Mucosa of descending colon (tissue), 3 donors: Measurements from ENCODE around the gene SMS. TPM values are rescaled to one million over a fixed set of nuclear protein-coding genes. Genes with fewer than 3 reads are reported as not detected.

Source experiments
- ATAC-seq: fragments of 200-7000 bp; cut with Tn5 transposase; one replicate; pipeline ENCODE4 v1.9.1; 2020; ENCODE audit warnings: mild to moderate bottlenecking, moderate library complexity
- DNase-seq, 3 donors: peaks; one replicate each; pipeline ENCODE4 v3.0.0-alpha.2; 2020
- H3K36me3 ChIP-seq: fragments of 200-600 bp; one replicate; pipeline ENCODE4 v1.8.0; 2021; ENCODE audit warnings: low read depth, mild to moderate bottlenecking
- H3K4me1 ChIP-seq: fragments of 200-600 bp; one replicate; pipeline ENCODE4 v1.8.0; 2021; ENCODE audit warnings: low read depth, mild to moderate bottlenecking
- H3K4me3 ChIP-seq: fragments of 200-600 bp; one replicate; pipeline ENCODE4 v1.8.0; 2021; ENCODE audit warnings: mild to moderate bottlenecking
- H3K9me3 ChIP-seq: fragments of 200-600 bp; one replicate; pipeline ENCODE4 v1.8.0; 2021; ENCODE audit warnings: mild to moderate bottlenecking
- CTCF ChIP-seq: fragments of 200-600 bp; IDR thresholded peaks from one replicate; pipeline ENCODE4 v1.8.0; 2022; ENCODE audit warnings: antibody characterized with exemption, mild to moderate bottlenecking
- intact Hi-C, 2 donors: fragments of 100-400 bp; cut with DNase I in 1 of 2; cut with micrococcal nuclease in 1 of 2; formaldehyde crosslinking; loops; one replicate each; pipeline versions ENCODE4 v1.11.0 to v1.11.1; 2022; cut with DNase I, micrococcal nuclease
- long read RNA-seq, 2 donors: library from polyadenylated mRNA; unstranded; transcript quantifications; one replicate each; pipeline ENCODE4 v2.0.0, GENCODE V29; 2019 to 2021
- total RNA-seq, 3 donors: library from RNA; stranded (reverse); fragmentation: NEBNext Ultra II Directional in 2 of 3; extraction: Animal tissue kit (Norgen Biotek cat#: 25700) in 2 of 3; gene quantifications; one replicate each; pipeline versions ENCODE4 v1.2.1 to v1.2.4, GENCODE V29; 2021 to 2023
- donor health status: DM: no; HTN: no; CAD: no; lungs with moderate emphysema.
- donor health status: DM: no; HTN: no; CAD: no.
- donor health status: DM: no; HTN: yes; CAD: no.

Gene SMS
- total RNA-seq = 10 to 100 TPM; 42.4 to 71.1 (median 56.1) TPM
- long read RNA-seq, donor 1, transcript SMS-202 (11 exons, 1,837 nt) = major isoform, 62 of 68 reads
- long read RNA-seq, donor 1, partial matches to known transcripts = 3 of 68 reads
- long read RNA-seq, donor 1, other reads (novel, unspliced or antisense) = 3 of 68 reads
- long read RNA-seq, donor 2, transcript SMS-202 (11 exons, 1,837 nt) = major isoform, 41 of 46 reads
- long read RNA-seq, donor 2, partial matches to known transcripts = 3 of 46 reads
- long read RNA-seq, donor 2, other reads (novel, unspliced or antisense) = 2 of 46 reads

GRCh38 chrX:21940356-21940829, at the start of gene SMS:
TSS of gene SMS (plus strand) at chrX:21940709. CDS start at chrX:21940825, 116 bp downstream.
- intact Hi-C loops = no loop called here
- no peaks in the 10 kb centered on the region for H3K4me1 ChIP-seq
- H3K36me3 ChIP-seq = no peaks in the 10 kb centered on the region
- ATAC-seq (peak; percentile 95), DNase-seq (peak; percentile 75 to 86 (median 84))
- peak within 1 kb of the TSS; percentile 42 for H3K4me3 ChIP-seq
- H3K9me3 ChIP-seq = no peaks in the 10 kb centered on the region
- no peak for TF ChIP-seq CTCF

GRCh38 chrX:21905313-21905712, 35.2 kb upstream of the SMS start:
- Histone ChIP-seq H3K4me3 (no peak overlapping the region), H3K9me3 (no peaks in the 10 kb centered on the region), H3K36me3 (no peaks in the 10 kb centered on the region), H3K4me1 (no peaks in the 10 kb centered on the region)
- ATAC-seq (peak; percentile 33), DNase-seq (peak in 1 of 3 donors; percentile 2)
- no peak for TF ChIP-seq CTCF
- intact Hi-C loops = no loop called here

GRCh38 chrX:21905953-21906352, 34.6 kb upstream of the SMS start:
- no peaks in the 10 kb centered on the region for H3K36me3 ChIP-seq
- H3K4me3 ChIP-seq = no peak overlapping the region
- no peak for TF ChIP-seq CTCF
- no peaks in the 10 kb centered on the region for H3K4me1 ChIP-seq
- DNase-seq (no peak), ATAC-seq (no peak)
- intact Hi-C loops = no loop called here
- no peaks in the 10 kb centered on the region for H3K9me3 ChIP-seq

GRCh38 chrX:21907260-21907659, 33.2 kb upstream of the SMS start:
- Histone ChIP-seq H3K4me3 (no peak overlapping the region), H3K9me3 (no peaks in the 10 kb centered on the region), H3K4me1 (no peaks in the 10 kb centered on the region), H3K36me3 (no peaks in the 10 kb centered on the region)
- ATAC-seq (no peak), DNase-seq (no peak)
- intact Hi-C loops = no loop called here
- no peak for TF ChIP-seq CTCF

- Histone ChIP-seq H3K4me1 (no peaks in the 10 kb centered on the region), H3K9me3 (no peaks in the 10 kb centered on the region), H3K36me3 (no peaks in the 10 kb centered on the region), H3K4me3 (no peak overlapping the region)
- ATAC-seq (no peak), DNase-seq (no peak)
- no peak for TF ChIP-seq CTCF
- intact Hi-C loops = no loop called here
Observed at GRCh38 chrX:21911481-21911880, 29.0 kb upstream of the SMS start.
